SK-N-SH (cell line): ENCODE results near the gene THOC2. TPM values are rescaled to one million over a fixed set of nuclear protein-coding genes. Genes with fewer than 3 reads are reported as not detected.
A peak's percentile ranks its signal among the peaks of the same experiment; 100 is the strongest.
"Not testable (repeated sequence)": the region's sequence is repeated elsewhere in the genome, so short reads cannot be mapped to it uniquely, and the experiment has no call there.

Experiments used
- CTCF ChIA-PET: fragments of 300-600, 350-600 bp; formaldehyde crosslinking; extraction: SDS; loops from one replicate; lab custom pipeline; 2021; lab: Yijun Ruan, JAX
- POLR2A ChIA-PET: fragments of 350-600 bp; sonication (Branson Sonifier 250); formaldehyde crosslinking; extraction: SDS; loops from one replicate; lab custom pipeline; 2020; ENCODE audit warnings: antibody characterized with exemption, inconsistent platforms; lab: Yijun Ruan, JAX
- DNase-seq: peaks from one replicate; pipeline ENCODE4 v3.0.0; 2012
- H2AFZ ChIP-seq: fragments of 200-600 bp; sonication (generic); 2 replicates; pipeline ENCODE4 v1.8.1; 2016; ENCODE audit warnings: antibody characterized with exemption, mild to moderate bottlenecking, low read depth
- H3F3A ChIP-seq: fragments of 200-600 bp; sonication (generic); replicated peaks from 2 replicates; pipeline ENCODE3; 2016; ENCODE audit warnings: antibody characterized with exemption, mild to moderate bottlenecking; ENCODE audit not compliant: insufficient read depth
- H3K27ac ChIP-seq, 2 experiments: fragments of 200-500 bp in 1 of 2; fragments of 200-600 bp in 1 of 2; sonication (Bioruptor generic) in 1 of 2; sonication (generic), shearing (Covaris generic) in 1 of 2; 2 replicates each; pipeline versions ENCODE4 v1.5.1 to v1.6.1; 2014 to 2016; ENCODE audit warnings: low read depth in 2 of 2, inconsistent platforms in 1 of 2, low read length in 1 of 2, mild to moderate bottlenecking in 1 of 2, mixed read lengths in 1 of 2
- H3K27me3 ChIP-seq: fragments of 200-600 bp; sonication (generic), shearing (Covaris generic); 2 replicates; pipeline ENCODE4 v1.6.1; 2016; ENCODE audit warnings: mixed run types; ENCODE audit not compliant: insufficient read depth
- H3K36me3 ChIP-seq, 2 experiments: fragments of 200-500 bp in 1 of 2; fragments of 200-600 bp in 1 of 2; sonication (Bioruptor generic) in 1 of 2; sonication (generic) in 1 of 2; replicated peaks in 1 of 2; 2 replicates each; pipeline versions ENCODE3 to v1.5.1; 2014 to 2016; ENCODE audit warnings: low read length in 1 of 2, mild to moderate bottlenecking in 1 of 2; ENCODE audit not compliant: insufficient read depth in 2 of 2, control insufficient read depth in 1 of 2
- H3K4me1 ChIP-seq, 2 experiments: fragments of 200-500 bp in 1 of 2; fragments of 200-600 bp in 1 of 2; sonication (Bioruptor generic) in 1 of 2; sonication (generic), shearing (Covaris generic) in 1 of 2; 2 replicates each; pipeline versions ENCODE4 v1.5.1 to v1.6.1; 2014 to 2016; ENCODE audit warnings: low read depth in 1 of 2, low read length in 1 of 2, mixed run types in 1 of 2; ENCODE audit not compliant: insufficient read depth in 2 of 2, control insufficient read depth in 1 of 2
- H3K4me2 ChIP-seq: fragments of 200-600 bp; sonication (generic), shearing (Covaris generic); 2 replicates; pipeline ENCODE4 v1.6.1; 2017; ENCODE audit warnings: mixed run types
- H3K4me3 ChIP-seq, 2 experiments: fragments of 200-500 bp in 1 of 2; fragments of 200-600 bp in 1 of 2; sonication (Bioruptor generic) in 1 of 2; sonication (generic), shearing (Covaris generic) in 1 of 2; 2 replicates each; pipeline versions ENCODE4 v1.5.1 to v1.8.1; 2014 to 2016; ENCODE audit warnings: low read depth in 2 of 2, inconsistent platforms in 1 of 2, low read length in 1 of 2, mild to moderate bottlenecking in 1 of 2, mixed read lengths in 1 of 2, moderate library complexity in 1 of 2
- H3K79me2 ChIP-seq: fragments of 200-600 bp; sonication (generic); 2 replicates; pipeline ENCODE4 v1.8.1; 2017; ENCODE audit warnings: mild to moderate bottlenecking; ENCODE audit not compliant: insufficient read depth
- H3K9ac ChIP-seq: fragments of 200-600 bp; sonication (generic); 2 replicates; pipeline ENCODE4 v1.6.1; 2017; ENCODE audit warnings: mixed run types
- H3K9me2 ChIP-seq: fragments of 200-600 bp; sonication (generic); 2 replicates; pipeline ENCODE4 v1.6.1; 2017; ENCODE audit warnings: mixed run types
- H3K9me3 ChIP-seq: fragments of 200-600 bp; sonication (generic); 2 replicates; pipeline ENCODE4 v1.6.1; 2017; ENCODE audit warnings: mixed run types, mild to moderate bottlenecking, moderate library complexity
- H4K20me1 ChIP-seq: fragments of 200-600 bp; sonication (generic); 2 replicates; pipeline ENCODE4 v1.6.1; 2017; ENCODE audit warnings: mild to moderate bottlenecking, mixed run types; ENCODE audit not compliant: insufficient read depth
- ELF1 ChIP-seq: IDR thresholded peaks from 2 replicates; pipeline ENCODE4 v1.4.0; 2012
- FOXJ3 ChIP-seq: sonication (generic); formaldehyde crosslinking; IDR thresholded peaks from 2 replicates; pipeline ENCODE4 v1.5.1; 2020; ENCODE audit warnings: mild to moderate bottlenecking, missing genetic modification reagents
- RAD21 ChIP-seq: IDR thresholded peaks from 2 replicates; pipeline ENCODE4 v1.6.1; 2012; ENCODE audit warnings: mild to moderate bottlenecking, low read length
- RCOR1 ChIP-seq: fragments of 150-350 bp; IDR thresholded peaks from 2 replicates; pipeline ENCODE4 v1.6.1; 2017; ENCODE audit warnings: antibody characterized with exemption, low read length
- RFX5 ChIP-seq: IDR thresholded peaks from 2 replicates; pipeline ENCODE4 v1.6.1; 2012; ENCODE audit warnings: mild to moderate bottlenecking, improper control_type of control experiment, low read length
- RXRA ChIP-seq: IDR thresholded peaks from 2 replicates; pipeline ENCODE4 v1.4.0; 2012; ENCODE audit warnings: low read depth, mild to moderate bottlenecking, borderline replicate concordance
- TCF12 ChIP-seq: IDR thresholded peaks from 2 replicates; pipeline ENCODE4 v1.4.0; 2012
- WGBS: methylation state at CpG from one replicate; pipeline ENCODE4 v1.1.6; 2017; ENCODE audit warnings: low lambda C conversion rate; 5-methylcytosine and 5-hydroxymethylcytosine counted together
- polyA plus RNA-seq, 3 experiments: library from polyadenylated mRNA; depleted of rRNA; stranded (reverse); fragments of >200 nt; gene quantifications; 2 replicates each; pipeline ENCODE4 v1.2.3, GENCODE V29; 2012
- TF ChIP-seq, protein P1 (sequence below): fragments of 150-350 bp; IDR thresholded peaks from 2 replicates; pipeline ENCODE4 v1.6.1; 2016; ENCODE audit warnings: mild to moderate bottlenecking, low read depth, low read length
- TF ChIP-seq, protein P2 (sequence below): IDR thresholded peaks from 2 replicates; pipeline ENCODE4 v1.4.0; 2012; ENCODE audit warnings: low read depth, borderline replicate concordance

Gene THOC2
- polyA plus RNA-seq, 1 of the 3 experiments (the other 2 are of a cell fraction) = 26.7 TPM

DNA sequence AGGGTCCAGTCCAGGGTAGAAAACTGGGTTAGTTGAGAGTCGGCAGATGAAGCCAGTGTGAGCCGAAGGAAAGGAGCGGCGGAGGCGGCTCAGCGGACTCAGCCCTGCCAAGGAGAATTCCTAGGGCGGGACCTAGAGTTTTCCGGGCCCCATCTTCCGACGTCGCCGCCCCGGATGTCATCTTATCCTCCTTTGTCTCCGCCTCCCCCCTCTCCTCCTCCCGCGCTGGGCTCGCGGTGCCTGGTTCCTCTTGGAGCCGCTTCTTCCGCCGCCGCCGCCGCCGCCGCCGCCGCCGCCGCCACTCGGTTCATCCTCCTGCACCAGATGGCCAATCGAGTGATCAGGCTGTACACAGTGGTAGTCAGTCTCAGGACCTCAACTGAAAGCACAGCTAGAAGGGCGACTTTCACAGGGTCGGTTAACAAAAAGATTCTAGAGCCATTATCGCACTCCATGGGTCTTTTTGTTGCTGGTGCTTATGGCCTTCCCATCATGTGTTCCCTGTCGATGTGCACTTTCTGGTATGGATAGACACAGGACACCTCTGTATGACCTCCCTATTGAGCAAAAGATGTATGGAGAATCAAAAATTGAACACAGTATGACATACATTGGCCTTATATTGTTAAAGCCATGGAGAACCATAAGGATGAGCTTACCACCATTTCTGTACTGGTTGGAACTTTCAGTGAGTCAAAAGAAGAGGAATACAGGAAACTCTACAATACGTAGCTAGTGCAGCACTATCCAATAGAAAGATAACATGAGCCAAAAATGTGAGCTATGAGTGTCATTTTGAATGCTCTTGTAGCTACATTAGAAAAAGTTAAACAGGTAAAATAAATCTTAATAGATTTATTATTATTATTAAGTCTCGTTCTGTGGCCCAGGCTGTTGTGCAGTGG lies 32.4 kb upstream of the THOC2 start (continued):
- TF ChIP-seq RCOR1 (no peak), RXRA (no peak), ELF1 (peak; percentile 21; the same call in 1 of the 2 replicates), TCF12 (no peak; the same call in 1 of the 2 replicates), RFX5 (no peak), RAD21 (no peak), FOXJ3 (CRISPR knock-in tag) (no peak)
- TF ChIP-seq, protein P1, sequence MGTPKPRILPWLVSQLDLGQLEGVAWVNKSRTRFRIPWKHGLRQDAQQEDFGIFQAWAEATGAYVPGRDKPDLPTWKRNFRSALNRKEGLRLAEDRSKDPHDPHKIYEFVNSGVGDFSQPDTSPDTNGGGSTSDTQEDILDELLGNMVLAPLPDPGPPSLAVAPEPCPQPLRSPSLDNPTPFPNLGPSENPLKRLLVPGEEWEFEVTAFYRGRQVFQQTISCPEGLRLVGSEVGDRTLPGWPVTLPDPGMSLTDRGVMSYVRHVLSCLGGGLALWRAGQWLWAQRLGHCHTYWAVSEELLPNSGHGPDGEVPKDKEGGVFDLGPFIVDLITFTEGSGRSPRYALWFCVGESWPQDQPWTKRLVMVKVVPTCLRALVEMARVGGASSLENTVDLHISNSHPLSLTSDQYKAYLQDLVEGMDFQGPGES = no peak
- TF ChIP-seq, protein P2, sequence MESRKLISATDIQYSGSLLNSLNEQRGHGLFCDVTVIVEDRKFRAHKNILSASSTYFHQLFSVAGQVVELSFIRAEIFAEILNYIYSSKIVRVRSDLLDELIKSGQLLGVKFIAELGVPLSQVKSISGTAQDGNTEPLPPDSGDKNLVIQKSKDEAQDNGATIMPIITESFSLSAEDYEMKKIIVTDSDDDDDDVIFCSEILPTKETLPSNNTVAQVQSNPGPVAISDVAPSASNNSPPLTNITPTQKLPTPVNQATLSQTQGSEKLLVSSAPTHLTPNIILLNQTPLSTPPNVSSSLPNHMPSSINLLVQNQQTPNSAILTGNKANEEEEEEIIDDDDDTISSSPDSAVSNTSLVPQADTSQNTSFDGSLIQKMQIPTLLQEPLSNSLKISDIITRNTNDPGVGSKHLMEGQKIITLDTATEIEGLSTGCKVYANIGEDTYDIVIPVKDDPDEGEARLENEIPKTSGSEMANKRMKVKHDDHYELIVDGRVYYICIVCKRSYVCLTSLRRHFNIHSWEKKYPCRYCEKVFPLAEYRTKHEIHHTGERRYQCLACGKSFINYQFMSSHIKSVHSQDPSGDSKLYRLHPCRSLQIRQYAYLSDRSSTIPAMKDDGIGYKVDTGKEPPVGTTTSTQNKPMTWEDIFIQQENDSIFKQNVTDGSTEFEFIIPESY = 0 out of 2 replicates have a peak, but pooled peaks have one; percentile 12
- TF ChIP-seq, all 33 proteins: peak for 7

DNA sequence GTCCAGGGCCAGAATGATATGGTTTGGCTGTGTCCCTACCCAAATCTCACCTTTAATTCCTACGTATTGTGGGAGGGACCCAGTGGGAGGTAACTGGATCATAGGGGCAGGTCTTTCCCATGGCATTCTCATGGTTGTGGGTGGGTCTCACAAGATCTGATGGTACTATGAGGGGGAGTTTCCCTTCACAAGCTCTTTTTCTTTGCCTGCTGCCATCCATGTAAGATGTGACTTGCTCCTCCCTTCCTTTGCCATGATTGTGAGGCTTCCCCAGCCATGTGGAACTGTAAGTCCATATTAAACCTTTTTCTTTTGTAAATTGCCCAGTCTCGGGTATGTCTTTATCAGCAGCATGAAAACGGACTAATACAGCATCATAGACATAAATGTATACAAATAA lies 27.0 kb upstream of the THOC2 start:
- H3K4me3 ChIP-seq, H3K27me3 ChIP-seq, H3F3A ChIP-seq, H3K9me2 ChIP-seq, DNase-seq, H3K9me3 ChIP-seq, H3K9ac ChIP-seq, H3K4me2 ChIP-seq, CTCF ChIA-PET, H4K20me1 ChIP-seq, POLR2A ChIA-PET, H3K79me2 ChIP-seq, H2AFZ ChIP-seq, H3K36me3 ChIP-seq, H3K4me1 ChIP-seq, H3K27ac ChIP-seq: not testable (repeated sequence)
- WGBS = 35% methylated on average over 3 of the region's 3 CpGs

DNA sequence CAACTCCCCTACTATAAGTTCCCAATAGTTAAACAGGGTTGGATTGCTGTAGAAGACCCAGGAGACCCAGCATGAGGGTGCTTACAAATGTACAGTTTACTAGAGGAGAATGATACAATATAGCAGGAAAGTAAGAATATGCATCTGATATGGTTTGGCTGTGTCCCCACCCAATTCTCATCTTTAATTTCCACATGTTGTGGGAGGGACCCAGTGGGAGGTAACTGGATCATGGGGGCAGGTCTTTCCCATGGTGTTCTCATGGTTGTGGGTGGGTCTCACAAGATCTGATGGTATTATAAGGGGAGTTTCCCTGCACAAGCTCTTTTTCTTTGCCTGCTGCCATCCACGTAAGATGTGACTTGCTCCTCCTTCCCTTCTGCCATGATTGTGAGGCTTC lies 24.9 kb upstream of the THOC2 start:
- H3K79me2 ChIP-seq, H3K9me2 ChIP-seq, H3K9ac ChIP-seq, H3K4me2 ChIP-seq, H3K36me3 ChIP-seq, DNase-seq, H3F3A ChIP-seq, H3K27me3 ChIP-seq, POLR2A ChIA-PET, H3K4me1 ChIP-seq, CTCF ChIA-PET, H3K4me3 ChIP-seq, H2AFZ ChIP-seq, H4K20me1 ChIP-seq, H3K27ac ChIP-seq, H3K9me3 ChIP-seq: not testable (repeated sequence)
- WGBS = 78% methylated on average over 1 of the region's 1 CpG
